RWPE2 (cell line): ENCODE data around the gene HLF.

Experiments used
- ATAC-seq: fragments of 200-7000 bp; cut with Tn5 transposase; 3 replicates; pipeline ENCODE4 v1.9.1; 2021; ENCODE audit warnings: low read depth
- DNase-seq: peaks from one replicate; pipeline ENCODE4 v3.0.0-alpha.2; 2020; ENCODE audit warnings: low spot score
- H3K27ac ChIP-seq: fragments of 450-650 bp; 2 replicates; pipeline ENCODE4 v1.5.1; 2017; ENCODE audit warnings: mild to moderate bottlenecking; ENCODE audit not compliant: poor library complexity, severe bottlenecking
- H3K27me3 ChIP-seq: fragments of 250-450 bp; sonication (Bioruptor Pico); 2 replicates; pipeline ENCODE4 v1.5.1; 2021; ENCODE audit warnings: mild to moderate bottlenecking, moderate library complexity; ENCODE audit not compliant: insufficient read depth, poor library complexity, severe bottlenecking
- H3K36me3 ChIP-seq: fragments of 250-450 bp; sonication (Bioruptor Pico); 2 replicates; pipeline ENCODE4 v1.5.1; 2020; ENCODE audit warnings: low read depth, mild to moderate bottlenecking, moderate library complexity
- H3K4me1 ChIP-seq: fragments of 250-450 bp; sonication (Bioruptor Pico); 2 replicates; pipeline ENCODE4 v1.5.1; 2021; ENCODE audit warnings: mild to moderate bottlenecking, moderate library complexity; ENCODE audit not compliant: insufficient read depth, poor library complexity, severe bottlenecking
- H3K4me3 ChIP-seq: fragments of 250-450 bp; sonication (Bioruptor Pico); 2 replicates; pipeline ENCODE4 v1.5.1; 2021; ENCODE audit warnings: mild to moderate bottlenecking, moderate library complexity; ENCODE audit not compliant: severe bottlenecking
- H3K9me3 ChIP-seq: fragments of 250-450 bp; sonication (Bioruptor Pico); 2 replicates; pipeline ENCODE4 v1.5.1; 2021; ENCODE audit warnings: mild to moderate bottlenecking, moderate library complexity; ENCODE audit not compliant: severe bottlenecking
- TF ChIP-seq, protein P1 (sequence below): fragments of 450-650 bp; IDR thresholded peaks from one replicate; pipeline ENCODE4 v1.5.1; 2017; ENCODE audit warnings: mild to moderate bottlenecking, moderate library complexity; ENCODE audit not compliant: poor library complexity, severe bottlenecking

The HLF gene

DNA sequence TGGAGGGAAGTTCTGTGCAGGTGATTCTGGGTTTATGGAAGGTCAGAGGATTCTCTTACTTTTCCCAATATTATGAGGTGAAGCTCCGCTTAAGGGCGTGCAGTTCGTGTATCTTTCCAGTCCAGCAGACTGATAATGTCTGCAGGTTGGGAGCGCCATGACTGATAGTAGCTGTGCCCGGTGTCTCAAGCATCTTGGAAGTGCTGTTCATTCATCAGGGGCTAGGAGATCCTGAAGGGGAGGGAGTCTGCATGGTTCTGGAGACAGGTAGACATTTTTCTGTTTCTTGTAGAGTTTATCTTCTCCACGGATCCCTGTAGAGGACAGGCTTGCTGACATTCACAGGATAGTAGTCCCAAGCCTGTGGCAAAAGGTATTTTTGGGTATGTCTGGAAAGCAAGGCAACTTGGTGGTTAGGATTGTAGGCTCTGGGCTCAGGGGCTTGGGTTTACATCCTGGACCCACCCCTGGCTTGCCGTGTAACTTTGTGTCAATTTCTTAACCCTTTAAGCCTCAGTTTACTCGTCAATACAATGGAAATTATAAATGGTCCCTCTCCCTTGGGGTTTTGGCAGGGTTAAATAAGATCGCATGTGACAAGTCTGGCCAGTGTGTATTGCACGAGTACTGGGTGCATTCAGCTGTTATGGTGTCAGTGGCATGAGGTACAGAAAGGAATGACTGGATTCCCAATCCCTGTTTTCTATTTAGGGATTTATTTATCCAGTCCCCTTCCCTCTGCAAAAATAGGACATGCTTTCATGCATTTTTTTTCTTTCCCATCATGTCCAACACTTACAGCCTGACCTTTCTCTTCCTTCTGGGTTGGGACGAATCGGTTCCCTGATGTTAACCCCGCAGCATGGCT is 8.2 kb downstream of the HLF start:
- TF ChIP-seq, protein P1, sequence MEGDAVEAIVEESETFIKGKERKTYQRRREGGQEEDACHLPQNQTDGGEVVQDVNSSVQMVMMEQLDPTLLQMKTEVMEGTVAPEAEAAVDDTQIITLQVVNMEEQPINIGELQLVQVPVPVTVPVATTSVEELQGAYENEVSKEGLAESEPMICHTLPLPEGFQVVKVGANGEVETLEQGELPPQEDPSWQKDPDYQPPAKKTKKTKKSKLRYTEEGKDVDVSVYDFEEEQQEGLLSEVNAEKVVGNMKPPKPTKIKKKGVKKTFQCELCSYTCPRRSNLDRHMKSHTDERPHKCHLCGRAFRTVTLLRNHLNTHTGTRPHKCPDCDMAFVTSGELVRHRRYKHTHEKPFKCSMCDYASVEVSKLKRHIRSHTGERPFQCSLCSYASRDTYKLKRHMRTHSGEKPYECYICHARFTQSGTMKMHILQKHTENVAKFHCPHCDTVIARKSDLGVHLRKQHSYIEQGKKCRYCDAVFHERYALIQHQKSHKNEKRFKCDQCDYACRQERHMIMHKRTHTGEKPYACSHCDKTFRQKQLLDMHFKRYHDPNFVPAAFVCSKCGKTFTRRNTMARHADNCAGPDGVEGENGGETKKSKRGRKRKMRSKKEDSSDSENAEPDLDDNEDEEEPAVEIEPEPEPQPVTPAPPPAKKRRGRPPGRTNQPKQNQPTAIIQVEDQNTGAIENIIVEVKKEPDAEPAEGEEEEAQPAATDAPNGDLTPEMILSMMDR: no peak
- Histone ChIP-seq H3K36me3 (no peaks in the 10 kb centered on the region), H3K4me3 (no peak overlapping the region), H3K9me3 (no peaks in the 10 kb centered on the region), H3K4me1 (no peaks in the 10 kb centered on the region), H3K27ac (no peak overlapping the region), H3K27me3 (no peaks in the 10 kb centered on the region)
- ATAC-seq (no peak), DNase-seq (no peak)

DNA sequence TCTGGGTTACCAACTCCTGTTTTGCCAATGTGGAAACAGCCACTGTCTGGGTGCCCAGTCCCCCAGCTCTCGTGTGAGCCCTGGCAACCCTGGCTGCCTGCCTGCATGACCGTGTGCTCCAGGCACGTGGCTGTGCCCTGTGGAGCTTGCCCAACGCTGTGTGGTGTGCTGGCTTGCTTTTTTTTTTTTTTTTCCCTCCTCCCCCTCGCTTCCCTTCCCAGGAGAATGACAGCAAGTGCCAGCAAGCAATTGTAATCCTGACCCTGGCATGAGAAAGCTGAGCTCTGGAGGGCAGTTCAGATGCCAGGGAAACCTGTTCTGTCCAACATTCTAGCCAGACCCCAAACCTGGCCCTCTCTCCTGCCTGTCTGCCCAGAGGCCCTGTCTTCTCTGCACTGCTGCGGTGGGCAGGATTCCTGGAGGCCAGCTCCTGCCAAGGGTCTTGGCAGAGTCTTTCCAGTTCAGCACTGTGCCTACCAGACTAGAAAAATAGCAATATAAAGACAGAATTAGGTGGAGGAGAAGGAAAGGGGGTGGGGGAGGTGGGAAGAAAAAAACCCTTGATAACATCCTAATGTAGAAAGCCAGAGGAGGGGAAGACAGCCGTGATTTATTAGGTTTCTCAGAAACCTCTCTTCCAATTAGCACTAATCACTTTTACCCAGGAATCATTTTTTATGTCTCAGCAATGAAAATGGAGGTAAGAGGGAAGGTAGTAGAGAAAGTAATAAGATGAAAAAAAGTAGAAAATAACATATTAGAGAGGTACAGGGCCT is 9.0 kb downstream of the HLF start:
- no peak overlapping the region for H3K4me3 ChIP-seq
- H3K27me3 ChIP-seq: no peaks in the 10 kb centered on the region
- TF ChIP-seq, protein P1: no peak
- ATAC-seq (peak; percentile 43; the same call in 2 of the 3 replicates), DNase-seq (no peak)
- H3K4me1 ChIP-seq: no peaks in the 10 kb centered on the region
- H3K36me3 ChIP-seq: no peaks in the 10 kb centered on the region
- no peak overlapping the region for H3K27ac ChIP-seq
- H3K9me3 ChIP-seq: no peaks in the 10 kb centered on the region

- no peaks in the 10 kb centered on the region for H3K9me3 ChIP-seq
- H3K4me3 ChIP-seq: no peak overlapping the region
- H3K4me1 ChIP-seq: no peaks in the 10 kb centered on the region
- DNase-seq: no peak
- ATAC-seq: no peak
- no peaks in the 10 kb centered on the region for H3K36me3 ChIP-seq
- no peak overlapping the region for H3K27ac ChIP-seq
- TF ChIP-seq, protein P1: no peak
- no peaks in the 10 kb centered on the region for H3K27me3 ChIP-seq
Observed at GRCh38 chr17:55274355-55275255, 9.8 kb downstream of the HLF start.

DNA sequence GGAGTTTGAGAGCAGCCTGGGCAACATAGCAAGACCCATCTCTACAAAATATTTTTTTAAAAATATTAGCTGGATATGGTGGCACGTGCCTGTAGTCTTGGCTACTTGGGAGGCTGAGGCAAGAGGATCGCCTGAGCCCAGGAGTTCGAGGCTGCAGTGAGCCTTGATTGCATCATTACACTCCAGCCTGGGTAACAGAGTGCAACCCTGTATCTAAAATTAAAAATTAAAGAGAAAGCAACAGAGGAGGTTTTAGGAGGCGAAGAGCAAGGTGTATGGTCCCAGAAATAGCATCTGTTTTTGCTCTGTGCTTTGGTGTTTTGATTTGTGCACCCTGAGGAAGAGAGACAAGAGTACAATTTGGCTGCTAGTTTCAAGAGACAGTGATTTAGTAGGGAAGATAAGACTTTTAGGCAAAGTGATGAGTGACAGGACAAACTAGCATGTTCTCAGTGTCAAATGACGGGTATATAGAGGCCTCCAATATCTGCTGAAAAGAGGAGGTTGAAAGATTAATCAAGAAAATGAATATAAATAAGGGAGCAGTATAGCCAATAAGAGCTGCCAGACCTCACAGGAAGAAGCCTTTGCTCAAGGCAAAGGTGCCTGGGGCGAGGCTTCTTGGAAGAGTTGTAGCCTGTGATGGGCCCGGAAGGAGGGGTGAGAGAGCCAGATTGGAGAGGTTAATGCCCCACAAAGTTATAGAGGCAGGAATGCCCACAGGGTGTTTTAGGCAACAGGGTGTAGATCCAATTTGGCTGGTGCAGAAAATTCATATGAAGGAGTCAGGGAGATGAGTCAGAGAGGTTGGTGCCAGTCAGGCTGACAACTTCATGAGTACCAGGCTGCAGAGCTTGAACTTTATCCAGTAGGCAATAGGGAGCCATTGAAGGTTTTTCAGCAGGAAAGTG is 11.4 kb downstream of the HLF start:
- Histone ChIP-seq H3K27me3 (no peaks in the 10 kb centered on the region), H3K9me3 (no peaks in the 10 kb centered on the region), H3K4me1 (no peaks in the 10 kb centered on the region), H3K36me3 (no peaks in the 10 kb centered on the region), H3K27ac (no peak overlapping the region), H3K4me3 (no peak overlapping the region)
- TF ChIP-seq, protein P1: no peak
- peak; percentile 81 for ATAC-seq
- DNase-seq: no peak
